ENCODE measurements around the gene STOM.
"Not testable (repeated sequence)": the region's sequence is repeated elsewhere in the genome, so short reads cannot be mapped to it uniquely, and the experiment has no call there.

Gene STOM

GRCh38 chr9:121369595-121370265 is at the start of gene STOM:
TSS of gene STOM (minus strand) at chr9:121370250. CDS start at chr9:121370187, 63 bp downstream.
- peak; percentile 20 for DNase-seq

- no peak for DNase-seq
These were observed 41.9 kb upstream of the STOM start for GRCh38 chr9:121411993-121412392.

- DNase-seq, result no peak
These were observed 35.8 kb upstream of the STOM start for GRCh38 chr9:121405899-121406298.

- no peak for DNase-seq
These were observed 34.9 kb upstream of the STOM start for GRCh38 chr9:121404906-121405305.

GRCh38 chr9:121399883-121400607 is 30.0 kb upstream of the STOM start:
- peak; percentile 82 for DNase-seq

GRCh38 chr9:121399126-121399882 is 29.3 kb upstream of the STOM start:
- peak; percentile 9 for DNase-seq

GRCh38 chr9:121398374-121398773 is 28.3 kb upstream of the STOM start:
- DNase-seq, result peak; percentile 79

GRCh38 chr9:121397277-121397676 is 27.2 kb upstream of the STOM start:
- not testable (repeated sequence) for DNase-seq

GRCh38 chr9:121395558-121395957 is 25.5 kb upstream of the STOM start:
- no peak for DNase-seq

GRCh38 chr9:121394292-121394691 is 24.2 kb upstream of the STOM start:
- DNase-seq, result no peak

GRCh38 chr9:121393318-121393717 is 23.3 kb upstream of the STOM start:
- DNase-seq, result no peak

- no peak for DNase-seq
These were observed 20.3 kb upstream of the STOM start for GRCh38 chr9:121390372-121390771.

GRCh38 chr9:121388140-121388905 is 18.3 kb upstream of the STOM start:
- DNase-seq, result no peak

GRCh38 chr9:121386442-121387175 is 16.6 kb upstream of the STOM start:
- no peak for DNase-seq

GRCh38 chr9:121383715-121384114 is 13.7 kb upstream of the STOM start:
- no peak for DNase-seq

GRCh38 chr9:121380846-121381245 is 10.8 kb upstream of the STOM start:
- no peak for DNase-seq

GRCh38 chr9:121376214-121376830 is 6.3 kb upstream of the STOM start:
- peak; percentile 33 for DNase-seq

- DNase-seq, result no peak
These were observed 3.1 kb upstream of the STOM start for GRCh38 chr9:121373011-121373729.

- DNase-seq, result no peak
These were observed 2.4 kb upstream of the STOM start for GRCh38 chr9:121372239-121373010.

GRCh38 chr9:121371495-121372061 is 1.5 kb upstream of the STOM start:
- no peak for DNase-seq
